DOHH2 (cell line): ENCODE results near the gene KCNE1.

Experiments
- H3F3A ChIP-seq: fragments of 200-600 bp; sonication (generic), shearing (Covaris generic); 2 replicates; pipeline ENCODE4 v1.6.0; 2016; ENCODE audit warnings: antibody characterized with exemption, mild to moderate bottlenecking; ENCODE audit not compliant: control insufficient read depth, insufficient read depth
- H3K27ac ChIP-seq: fragments of 200-600 bp; sonication (generic); 2 replicates; pipeline ENCODE4 v1.5.1; 2014; ENCODE audit warnings: low read depth, mild to moderate bottlenecking, low read length, moderate library complexity
- H3K27me3 ChIP-seq: fragments of 200-600 bp; sonication (generic); 2 replicates; pipeline ENCODE4 v1.6.1; 2014; ENCODE audit warnings: mild to moderate bottlenecking, low read length, mixed read lengths; ENCODE audit not compliant: control insufficient read depth
- H3K36me3 ChIP-seq: fragments of 200-600 bp; sonication (generic); 2 replicates; pipeline ENCODE4 v1.6.1; 2014; ENCODE audit warnings: mild to moderate bottlenecking, low read length, moderate library complexity, mixed read lengths; ENCODE audit not compliant: control insufficient read depth
- H3K4me1 ChIP-seq: fragments of 200-600 bp; sonication (generic); 2 replicates; pipeline ENCODE4 v1.6.1; 2014; ENCODE audit warnings: mild to moderate bottlenecking, low read length, mixed read lengths; ENCODE audit not compliant: control insufficient read depth
- H3K4me2 ChIP-seq: fragments of 200-600 bp; sonication (generic); 2 replicates; pipeline ENCODE4 v1.6.0; 2014; ENCODE audit warnings: mild to moderate bottlenecking, low read length, moderate library complexity
- H3K4me3 ChIP-seq: fragments of 200-600 bp; sonication (generic); 2 replicates; pipeline ENCODE4 v1.5.1; 2014; ENCODE audit warnings: mild to moderate bottlenecking, low read length, mixed read lengths
- H3K79me2 ChIP-seq: fragments of 200-600 bp; sonication (generic); 2 replicates; pipeline ENCODE4 v1.6.1; 2014; ENCODE audit warnings: mild to moderate bottlenecking, low read length, mixed read lengths; ENCODE audit not compliant: control insufficient read depth
- H3K9me2 ChIP-seq: fragments of 200-600 bp; sonication (generic); replicated peaks from 2 replicates; pipeline ENCODE4 v1.6.1; 2014; ENCODE audit warnings: mild to moderate bottlenecking, low read length, mixed read lengths; ENCODE audit not compliant: control insufficient read depth
- H3K9me3 ChIP-seq: fragments of 200-600 bp; sonication (generic); 2 replicates; pipeline ENCODE4 v1.6.1; 2014; ENCODE audit warnings: antibody characterized with exemption, low read length, mixed read lengths; ENCODE audit not compliant: control insufficient read depth, insufficient read depth
- H4K20me1 ChIP-seq: fragments of 200-600 bp; sonication (generic); 2 replicates; pipeline ENCODE4 v1.6.0; 2014; ENCODE audit warnings: low read depth, mild to moderate bottlenecking, antibody characterized with exemption, low read length, moderate library complexity; ENCODE audit not compliant: control insufficient read depth, insufficient read depth
- EZH2phosphoT487 ChIP-seq: fragments of 200-600 bp; sonication (generic); IDR thresholded peaks from 2 replicates; pipeline ENCODE4 v1.6.1; 2017; ENCODE audit warnings: borderline replicate concordance, mild to moderate bottlenecking, antibody characterized with exemption, low read length, moderate library complexity, mixed read lengths
- TF ChIP-seq, protein P1 (sequence below): fragments of 200-600 bp; sonication (generic); IDR thresholded peaks from one replicate; pipeline ENCODE4 v1.5.1; 2014; ENCODE audit warnings: antibody characterized with exemption, mild to moderate bottlenecking, low read depth, low read length; ENCODE audit not compliant: poor library complexity, severe bottlenecking

The KCNE1 gene

GRCh38 chr21:34520764-34521508, 8.9 kb upstream of the KCNE1 start:
- no peak overlapping the region for H3K4me3 ChIP-seq
- H3K36me3 ChIP-seq = no peaks in the 10 kb centered on the region
- H4K20me1 ChIP-seq = no peaks in the 10 kb centered on the region
- TF ChIP-seq, protein P1, sequence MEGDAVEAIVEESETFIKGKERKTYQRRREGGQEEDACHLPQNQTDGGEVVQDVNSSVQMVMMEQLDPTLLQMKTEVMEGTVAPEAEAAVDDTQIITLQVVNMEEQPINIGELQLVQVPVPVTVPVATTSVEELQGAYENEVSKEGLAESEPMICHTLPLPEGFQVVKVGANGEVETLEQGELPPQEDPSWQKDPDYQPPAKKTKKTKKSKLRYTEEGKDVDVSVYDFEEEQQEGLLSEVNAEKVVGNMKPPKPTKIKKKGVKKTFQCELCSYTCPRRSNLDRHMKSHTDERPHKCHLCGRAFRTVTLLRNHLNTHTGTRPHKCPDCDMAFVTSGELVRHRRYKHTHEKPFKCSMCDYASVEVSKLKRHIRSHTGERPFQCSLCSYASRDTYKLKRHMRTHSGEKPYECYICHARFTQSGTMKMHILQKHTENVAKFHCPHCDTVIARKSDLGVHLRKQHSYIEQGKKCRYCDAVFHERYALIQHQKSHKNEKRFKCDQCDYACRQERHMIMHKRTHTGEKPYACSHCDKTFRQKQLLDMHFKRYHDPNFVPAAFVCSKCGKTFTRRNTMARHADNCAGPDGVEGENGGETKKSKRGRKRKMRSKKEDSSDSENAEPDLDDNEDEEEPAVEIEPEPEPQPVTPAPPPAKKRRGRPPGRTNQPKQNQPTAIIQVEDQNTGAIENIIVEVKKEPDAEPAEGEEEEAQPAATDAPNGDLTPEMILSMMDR = no peak
- no peak for TF ChIP-seq EZH2phosphoT487
- H3K27me3 ChIP-seq = no peaks in the 10 kb centered on the region
- H3K9me3 ChIP-seq = no peaks in the 10 kb centered on the region
- H3K9me2 ChIP-seq = no peaks in the 10 kb centered on the region
- no peaks in the 10 kb centered on the region for H3K79me2 ChIP-seq
- no peaks in the 10 kb centered on the region for H3K4me1 ChIP-seq
- H3K4me2 ChIP-seq = no peak overlapping the region
- no peak overlapping the region for H3K27ac ChIP-seq
- no peaks in the 10 kb centered on the region for H3F3A ChIP-seq

DNA sequence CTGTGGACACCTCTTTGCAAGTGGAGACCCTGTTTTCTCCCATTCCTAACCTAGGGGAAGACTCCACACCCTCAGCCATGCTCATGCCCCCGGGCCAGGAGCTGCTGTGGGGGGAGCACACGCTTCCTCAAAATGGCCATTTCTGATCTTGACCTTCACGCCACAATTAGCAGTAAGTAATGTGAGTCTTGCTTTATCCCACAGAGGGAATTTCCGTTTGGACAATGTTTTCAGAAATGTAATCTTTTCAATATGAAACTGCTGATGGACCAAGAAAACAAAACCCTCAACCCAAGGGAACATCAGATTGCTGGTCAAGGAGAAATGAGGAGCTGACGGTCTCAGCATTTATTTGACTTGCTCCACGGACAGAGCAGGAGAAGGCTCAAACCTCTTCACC, 8.3 kb upstream of the KCNE1 start:
- Histone ChIP-seq H4K20me1 (no peaks in the 10 kb centered on the region; the same call in 1 of the 2 replicates), H3K9me3 (no peaks in the 10 kb centered on the region), H3K27ac (no peak overlapping the region), H3K4me1 (no peaks in the 10 kb centered on the region), H3K36me3 (no peaks in the 10 kb centered on the region), H3K9me2 (no peaks in the 10 kb centered on the region), H3K27me3 (no peaks in the 10 kb centered on the region), H3F3A (no peaks in the 10 kb centered on the region), H3K4me3 (no peak overlapping the region), H3K79me2 (no peaks in the 10 kb centered on the region), H3K4me2 (no peak overlapping the region)
- TF ChIP-seq, protein P1 = no peak
- no peak for TF ChIP-seq EZH2phosphoT487

GRCh38 chr21:34519694-34520093, 7.7 kb upstream of the KCNE1 start:
- H3K9me2 ChIP-seq = no peaks in the 10 kb centered on the region
- no peaks in the 10 kb centered on the region for H3K79me2 ChIP-seq
- TF ChIP-seq, protein P1 = no peak
- TF ChIP-seq EZH2phosphoT487 = no peak
- H4K20me1 ChIP-seq = no peaks in the 10 kb centered on the region; the same call in 1 of the 2 replicates
- no peak overlapping the region for H3K4me2 ChIP-seq
- no peaks in the 10 kb centered on the region for H3K27me3 ChIP-seq
- no peaks in the 10 kb centered on the region for H3F3A ChIP-seq
- H3K36me3 ChIP-seq = no peaks in the 10 kb centered on the region
- no peaks in the 10 kb centered on the region for H3K9me3 ChIP-seq
- no peak overlapping the region for H3K4me3 ChIP-seq
- no peak overlapping the region for H3K27ac ChIP-seq
- no peaks in the 10 kb centered on the region for H3K4me1 ChIP-seq
